ENCODE measurements around the gene TSPAN4.
A peak's percentile ranks its signal among the peaks of the same experiment; 100 is the strongest.

TSPAN4 gene

GRCh38 chr11:837189-837989 is 5.3 kb upstream of the TSPAN4 start:
- DNase-seq, result no peak

DNA sequence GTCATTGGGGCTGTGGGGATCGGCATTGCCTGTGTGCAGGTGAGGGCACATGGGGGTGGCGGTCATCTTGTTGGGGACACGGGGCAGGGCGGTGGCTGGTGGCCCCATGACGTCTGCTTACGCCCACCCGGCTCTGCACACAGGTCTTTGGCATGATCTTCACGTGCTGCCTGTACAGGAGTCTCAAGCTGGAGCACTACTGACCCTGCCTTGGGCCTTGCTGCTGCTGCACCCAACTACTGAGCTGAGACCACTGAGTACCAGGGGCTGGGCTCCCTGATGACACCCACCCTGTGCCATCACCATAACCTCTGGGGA is 4.7 kb upstream of the TSPAN4 start:
- no peak for DNase-seq

- DNase-seq, result no peak
Observed at GRCh38 chr11:838441-839279, 4.0 kb upstream of the TSPAN4 start.

DNA sequence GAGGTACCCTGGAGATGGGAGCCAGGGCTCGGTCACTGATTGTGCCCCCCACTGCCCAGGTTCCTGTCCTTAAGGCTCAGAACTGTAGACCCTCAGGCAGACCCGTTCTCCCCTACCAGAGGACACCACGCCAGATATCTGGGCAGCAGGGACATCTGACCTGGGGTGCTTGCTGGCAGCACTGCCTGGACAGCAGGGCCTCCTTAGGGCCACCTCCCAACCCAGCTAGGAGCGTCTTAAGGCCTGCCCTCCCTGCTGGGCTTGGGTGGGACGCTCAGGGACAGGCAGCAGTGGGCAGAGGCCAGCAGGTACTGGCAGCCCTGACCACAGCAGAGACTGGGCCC is 3.4 kb upstream of the TSPAN4 start:
- DNase-seq, result no peak

- no peak for DNase-seq
Observed at GRCh38 chr11:839875-840617, 2.6 kb upstream of the TSPAN4 start.

DNA sequence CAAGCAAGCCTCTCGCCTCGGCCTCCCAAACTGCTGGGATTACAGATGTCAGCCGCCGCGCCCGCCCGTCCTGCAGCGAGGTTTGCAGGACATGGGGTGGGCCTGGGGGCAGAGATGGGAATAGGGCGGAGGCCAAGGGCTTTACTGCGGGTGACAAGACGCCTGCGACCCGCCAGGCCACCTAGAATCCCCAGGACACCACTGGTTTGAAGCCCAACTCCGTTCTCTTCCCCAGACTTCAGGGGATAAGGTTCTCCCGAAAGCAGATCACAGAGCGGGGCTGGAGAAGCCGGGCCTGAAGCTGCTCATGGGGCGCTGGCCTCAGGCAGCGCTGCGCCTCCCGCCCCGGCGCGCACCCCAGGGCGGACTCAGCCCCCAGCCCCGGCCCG is 677 bp upstream of the TSPAN4 start:
- no peak for DNase-seq

DNA sequence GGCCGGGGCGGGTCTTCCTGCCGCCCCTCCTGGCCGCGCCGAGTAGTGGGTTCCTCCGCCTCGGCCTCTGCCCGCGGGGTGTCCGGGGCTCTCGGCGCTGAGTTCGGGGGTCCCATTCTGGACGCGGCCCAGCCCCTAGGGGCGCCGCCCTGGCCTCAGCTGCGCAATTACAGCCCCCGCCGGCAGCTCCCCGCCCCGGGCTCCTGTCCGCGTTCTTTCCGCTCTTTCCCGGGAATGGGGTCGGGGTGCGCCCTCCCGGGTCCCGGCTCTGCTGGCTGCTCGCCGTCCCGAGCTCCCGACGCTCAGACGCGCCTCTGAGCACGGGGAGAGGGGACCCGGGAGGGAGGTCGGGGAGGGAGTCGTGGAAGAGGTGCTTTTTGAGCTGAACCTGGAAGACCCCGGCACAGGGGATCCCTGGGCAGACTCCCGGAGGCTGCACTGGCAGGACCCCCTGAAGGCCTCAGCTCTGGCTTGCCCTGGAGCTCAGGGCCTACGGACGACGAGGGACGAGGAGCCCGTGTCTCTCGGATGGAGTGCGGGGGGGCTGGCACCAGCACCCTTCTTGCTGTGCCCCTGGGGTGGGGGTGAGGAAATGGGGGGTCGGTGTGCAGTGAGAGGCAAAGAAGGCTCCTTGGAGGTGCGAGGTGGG is 558 bp downstream of the TSPAN4 start:
- no peak for DNase-seq

DNA sequence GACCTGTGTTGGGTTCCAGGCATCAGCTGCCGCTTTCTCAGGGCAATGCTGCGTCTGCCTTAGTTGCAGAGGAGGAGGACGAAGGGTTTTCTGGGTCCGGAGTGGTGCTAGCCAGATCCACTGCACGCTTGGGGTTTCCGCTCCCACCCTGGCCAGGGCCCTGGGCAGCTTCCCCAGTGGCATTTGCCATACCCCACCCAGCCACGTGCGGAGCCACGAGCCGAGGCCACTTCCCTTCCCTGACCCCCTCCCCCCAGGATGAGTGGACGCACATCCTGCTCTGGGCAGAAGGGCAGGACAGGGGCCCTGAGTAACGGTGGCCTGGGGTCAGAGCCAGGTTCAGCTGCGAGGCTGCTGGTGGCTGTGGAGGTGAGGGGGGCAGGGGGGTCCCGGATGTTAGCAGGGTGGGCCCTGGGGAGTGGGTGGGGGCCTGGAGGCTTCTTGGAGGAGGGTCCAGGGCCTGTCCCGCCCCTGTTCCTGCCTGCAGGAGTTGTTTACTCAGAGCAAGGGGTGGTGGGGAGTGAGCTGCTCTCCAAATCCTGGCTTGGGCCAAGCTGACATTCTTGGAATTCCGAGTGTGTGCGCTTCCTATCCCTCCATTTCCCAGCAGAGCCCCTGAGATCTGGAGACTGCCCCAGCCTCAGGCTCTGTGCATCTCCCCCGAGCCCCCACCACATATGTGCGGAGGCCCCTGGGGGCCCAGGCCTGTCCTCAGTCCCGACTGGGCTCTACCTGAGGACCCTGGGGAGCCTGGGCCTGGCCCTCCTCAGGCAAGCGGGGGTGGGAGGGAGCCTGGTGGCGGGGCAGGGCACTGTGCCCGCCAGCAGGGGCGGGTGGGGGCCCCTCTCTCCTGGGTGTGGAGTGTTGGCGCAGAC is 1.4 kb downstream of the TSPAN4 start:
- DNase-seq, result no peak

- no peak for DNase-seq
Observed at GRCh38 chr11:844693-845644, 2.3 kb downstream of the TSPAN4 start.

DNA sequence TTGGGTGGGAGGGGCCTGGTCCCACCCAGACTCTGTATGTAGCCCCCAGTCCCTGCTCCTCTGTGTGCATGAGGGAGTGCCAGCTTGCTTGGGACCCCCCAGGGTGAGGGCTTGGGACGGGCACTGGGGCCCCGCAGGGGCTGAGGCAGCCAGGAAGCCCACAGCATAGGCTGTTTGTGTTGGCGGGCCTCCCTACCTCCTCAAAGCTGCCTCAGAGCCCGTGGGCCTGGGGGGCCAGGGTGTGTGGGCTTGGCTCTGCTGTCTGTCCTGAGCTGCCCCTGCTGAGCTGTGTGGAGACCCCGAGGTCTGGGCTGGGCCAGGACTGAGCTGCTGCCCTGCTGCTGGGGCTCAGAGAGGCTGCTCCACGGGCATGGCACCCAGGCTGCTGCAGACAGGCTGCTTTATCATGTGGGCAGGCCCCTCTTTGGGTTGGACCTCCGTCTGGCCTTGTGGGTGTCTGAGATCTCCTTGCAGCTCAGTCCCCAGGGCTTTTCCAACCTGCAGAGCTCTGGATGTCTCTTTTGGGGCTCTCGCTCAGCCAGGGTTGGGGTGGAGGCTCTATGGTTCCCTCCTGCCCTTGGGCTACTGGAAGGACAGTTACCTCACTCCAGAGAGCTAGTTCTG is 3.3 kb downstream of the TSPAN4 start:
- no peak for DNase-seq

- DNase-seq, result no peak
Observed at GRCh38 chr11:846496-847098, 3.9 kb downstream of the TSPAN4 start.

- DNase-seq, result no peak
Observed at GRCh38 chr11:847876-848275, 5.2 kb downstream of the TSPAN4 start.

- DNase-seq, result peak; percentile 76
Observed at GRCh38 chr11:848380-848931, 5.8 kb downstream of the TSPAN4 start.

DNA sequence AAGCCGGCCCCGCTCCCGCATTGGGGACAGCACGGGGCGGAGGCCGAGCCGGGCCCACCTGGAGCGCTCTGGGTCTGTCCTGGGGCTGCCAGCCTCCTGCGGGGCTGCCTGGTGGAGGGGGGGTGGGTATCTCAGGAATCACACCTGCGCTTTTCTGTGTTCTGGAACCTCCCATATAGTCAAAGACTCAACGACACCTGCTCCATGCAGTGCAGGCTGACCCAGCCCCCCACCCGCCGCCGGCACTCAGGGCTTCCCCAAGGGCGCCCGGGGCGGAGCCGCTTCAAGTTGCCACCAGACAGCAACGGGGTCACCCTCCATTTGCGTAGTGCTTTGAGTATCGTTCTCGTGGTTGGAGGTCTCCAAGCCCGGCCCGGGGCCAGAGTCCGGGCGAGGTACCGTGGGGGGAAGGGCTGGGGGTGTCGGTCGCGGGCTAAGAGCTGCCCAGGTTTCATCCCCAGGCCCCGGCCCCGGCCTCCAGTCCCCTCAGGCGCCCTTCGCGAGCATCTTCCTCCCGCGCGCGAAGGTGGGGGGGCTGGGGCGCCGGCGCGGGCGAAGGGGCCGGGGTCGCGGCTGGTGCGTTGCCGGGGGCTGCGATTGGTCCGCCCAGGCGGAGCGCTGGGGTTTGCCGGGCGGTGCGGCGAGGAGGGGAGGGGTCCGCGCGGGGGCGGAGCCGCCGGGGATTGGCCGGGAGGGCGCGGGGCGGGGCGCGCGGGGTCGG is 6.6 kb downstream of the TSPAN4 start:
- DNase-seq, result peak; percentile 50

DNA sequence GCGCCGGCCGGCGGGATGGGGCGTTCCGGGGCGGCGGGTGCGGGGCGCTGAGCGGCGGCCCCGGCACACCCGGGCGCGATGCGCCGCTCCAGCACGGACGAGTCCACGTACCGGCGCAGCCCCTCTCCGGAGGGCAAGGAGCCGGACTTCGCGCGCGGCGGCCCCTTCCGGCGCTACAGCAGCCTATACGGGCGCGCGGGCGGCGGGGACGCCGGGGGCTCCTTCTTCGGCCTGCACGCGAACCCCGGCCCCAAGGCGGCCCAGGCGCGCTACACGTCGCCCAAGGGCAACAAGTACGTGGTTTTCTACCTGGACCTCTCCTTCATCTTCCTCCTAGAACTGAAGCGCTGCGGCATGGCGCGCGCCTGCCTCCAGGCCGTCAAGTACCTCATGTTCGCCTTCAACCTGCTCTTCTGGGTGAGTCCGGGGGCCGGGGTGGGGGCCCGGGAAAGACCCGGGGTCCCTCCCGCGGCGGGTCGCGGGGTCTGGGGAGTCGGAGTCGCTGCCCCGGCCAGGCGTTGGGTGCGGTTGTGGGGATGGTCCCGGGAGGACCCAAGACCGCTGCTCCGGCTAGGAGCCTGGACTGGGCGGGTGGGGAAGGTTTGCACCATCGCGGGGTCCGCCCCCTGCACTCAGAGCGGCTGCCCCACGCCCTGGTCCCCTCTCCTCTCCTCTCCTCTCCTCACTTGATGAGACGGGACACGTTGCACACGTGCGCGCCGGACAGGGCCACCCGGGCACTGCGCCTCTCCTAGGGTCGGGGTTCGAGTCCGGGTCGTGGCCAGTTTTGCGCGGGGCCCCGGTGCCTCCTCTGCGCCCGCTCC is 7.5 kb downstream of the TSPAN4 start:
- DNase-seq, result no peak

DNA sequence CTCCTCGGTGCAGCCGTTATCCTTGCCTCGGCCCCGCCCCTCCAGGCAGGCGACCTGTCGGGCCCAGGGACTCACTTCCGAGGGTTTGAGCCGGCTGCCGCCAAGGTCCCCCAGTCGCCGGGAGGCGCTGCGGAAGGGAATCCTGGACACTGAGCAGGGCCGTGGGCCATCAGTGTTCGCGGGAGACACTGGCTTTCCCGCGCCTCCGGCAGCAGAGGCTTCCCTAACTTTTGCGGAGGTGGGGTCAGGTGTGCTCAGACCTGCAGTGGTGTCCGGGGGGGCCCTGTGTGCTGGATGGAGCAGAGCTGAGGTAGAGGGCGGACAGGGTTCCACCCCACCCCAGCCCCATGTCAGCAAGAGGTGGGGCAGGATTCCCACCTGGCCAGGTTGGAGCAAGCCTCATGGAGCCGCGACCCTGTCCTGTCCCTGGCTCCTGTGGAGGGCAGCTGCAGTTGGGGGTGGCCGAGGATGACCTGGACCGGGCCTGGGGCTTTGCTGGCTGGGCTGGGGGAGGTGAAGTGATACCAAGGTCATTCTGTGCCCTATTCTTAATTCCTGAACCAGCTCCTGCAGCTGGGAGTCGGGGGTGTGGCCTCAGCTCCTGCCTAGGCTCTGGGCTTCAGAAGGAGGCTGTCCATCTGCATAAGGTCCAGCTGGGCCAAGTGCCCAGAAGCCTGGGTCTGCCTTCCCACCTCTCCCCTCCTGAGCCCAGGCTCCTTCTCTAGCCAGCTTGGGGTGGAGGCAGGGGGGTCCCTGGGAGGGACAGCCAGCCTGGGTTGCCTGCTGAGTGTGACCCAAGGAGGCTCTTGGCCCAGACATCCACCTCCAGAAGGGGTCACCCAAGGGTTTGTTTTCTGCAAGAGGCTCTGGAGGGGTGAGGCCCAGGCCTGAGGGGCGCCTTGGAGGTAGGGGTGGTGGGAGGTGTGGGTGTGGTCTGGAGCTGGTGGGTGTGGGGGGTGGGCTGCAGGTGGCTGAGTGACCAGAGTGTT is 8.4 kb downstream of the TSPAN4 start:
- DNase-seq, result no peak

DNA sequence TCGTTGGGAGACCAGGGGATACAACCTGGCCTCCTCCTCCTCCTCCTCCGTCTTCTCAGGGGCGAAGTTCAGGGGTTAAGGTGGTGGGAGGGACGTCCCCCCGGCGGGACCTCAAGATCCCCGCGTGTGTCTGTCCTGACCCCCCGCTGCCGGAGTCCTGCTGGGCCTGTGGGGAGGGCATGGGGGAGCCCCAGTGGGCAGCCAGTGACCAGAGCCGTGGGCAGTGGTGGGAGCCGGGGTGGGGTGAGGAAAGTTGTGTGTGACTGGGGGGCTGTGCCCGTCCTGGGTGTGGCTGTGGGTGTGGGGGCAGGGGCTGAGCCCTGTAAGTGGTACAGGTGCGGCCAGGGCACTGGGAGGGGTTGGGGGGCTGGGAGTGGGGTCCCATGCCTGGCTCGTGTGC is 10.1 kb downstream of the TSPAN4 start:
- no peak for DNase-seq
